ENCODE results near the gene LRRC59. TPM values are rescaled to one million over a fixed set of nuclear protein-coding genes. Genes with fewer than 3 reads are reported as not detected.

LRRC59 gene
- total RNA-seq, 1 experiment from 2014 or later = 106 TPM

- H3K79me2 ChIP-seq (ENCODE audit: insufficient read depth, low read length) = no peaks in the 10 kb centered on the region
- no peak overlapping the region for H3K4me3 Mint-ChIP-seq
- H3K4me1 Mint-ChIP-seq = peaks cover 14 to 17% of the 10 kb centered on the region in 2 experiments
- H3K36me3 Mint-ChIP-seq (ENCODE audit: insufficient read depth in 1 of 3, low read depth in 3 of 3) = peaks cover 16 to 44% (median 41%) of the 10 kb centered on the region in 3 experiments; a peak in 6 of 7 replicates
- no peak for DNase-seq
- no peak overlapping the region for H3K4ac ChIP-seq (ENCODE audit: low read depth, low read length)
- H2AK5ac ChIP-seq (ENCODE audit: insufficient read length, low read length) = no peak overlapping the region
- H4K8ac ChIP-seq (replicated peaks; ENCODE audit: insufficient read length, low read depth, low read length) = no peak overlapping the region
- H3K27me3 ChIP-seq (ENCODE audit: insufficient read depth, low read length) = no peaks in the 10 kb centered on the region
- H3K23me2 ChIP-seq (ENCODE audit: insufficient read length, low read depth, low read length, poor library complexity, severe bottlenecking) = no peaks in the 10 kb centered on the region
- H3T11ph ChIP-seq (ENCODE audit: low read length) = no peak overlapping the region
- H2AFZ ChIP-seq (ENCODE audit: low read length) = no peak overlapping the region
- no peak overlapping the region for H3K9ac ChIP-seq (ENCODE audit: extremely low read depth, insufficient read length, low read length)
- 0 out of 7 replicates have a peak overlapping the region, but pooled peaks of 2 of the 3 experiments have one; percentile 9 to 32 for H3K27ac Mint-ChIP-seq
- no peaks in the 10 kb centered on the region for H3K9me3 ChIP-seq (ENCODE audit: control insufficient read depth, low read depth, low read length)
- H3K9me3 Mint-ChIP-seq = no peaks in the 10 kb centered on the region; a peak in 1 of 5 replicates
- H3K27me3 Mint-ChIP-seq (ENCODE audit: low read depth) = no peaks in the 10 kb centered on the region; the same call in 1 of the 2 replicates
- TF ChIP-seq CTCF (conservative IDR thresholded peaks at IDR 0.05) = no peak
- H3K56ac ChIP-seq (ENCODE audit: insufficient read length, low read depth, low read length) = no peak overlapping the region
- H3K18ac ChIP-seq (ENCODE audit: insufficient read length, low read depth, low read length) = no peak overlapping the region
- no CpG with 5 or more reads among the region's 6 CpGs for WGBS (ENCODE audit: extremely low coverage, insufficient read length, low lambda C conversion rate)
- no peak overlapping the region for H4K5ac ChIP-seq (ENCODE audit: insufficient read length, low read depth, low read length)
- H3K79me1 ChIP-seq (ENCODE audit: insufficient read depth, low read depth, low read length, poor library complexity, severe bottlenecking) = no peaks in the 10 kb centered on the region
- H2BK20ac ChIP-seq (ENCODE audit: low read depth, low read length, poor library complexity, severe bottlenecking) = no peak overlapping the region
- no peak overlapping the region for H2BK5ac ChIP-seq (ENCODE audit: insufficient read length, low read length)
- H3K4me1 ChIP-seq (ENCODE audit: insufficient read depth, low read length) = peaks cover 2% of the 10 kb centered on the region; the same call in 1 of the 2 replicates
- H3K27ac ChIP-seq (ENCODE audit: insufficient read length, low read depth, low read length) = no peak overlapping the region
- H2BK120ac ChIP-seq (ENCODE audit: low read depth, low read length, poor library complexity, severe bottlenecking) = no peak overlapping the region
- H3K14ac ChIP-seq (ENCODE audit: insufficient read depth, low read length) = no peak overlapping the region
- H2BK12ac ChIP-seq (ENCODE audit: insufficient read length, low read depth, low read length) = no peak overlapping the region
- H4K91ac ChIP-seq (ENCODE audit: insufficient read length, low read depth, low read length) = no peak overlapping the region
- H3K23ac ChIP-seq (ENCODE audit: insufficient read length, low read depth, low read length) = no peak overlapping the region
- no peak overlapping the region for H2BK15ac ChIP-seq (ENCODE audit: low read depth, low read length)
- no peaks in the 10 kb centered on the region for H4K20me1 ChIP-seq (ENCODE audit: control insufficient read depth, insufficient read depth, insufficient read length)
- H3K4me2 ChIP-seq (ENCODE audit: insufficient read depth, insufficient read length, low read length) = no peak overlapping the region
Observed at GRCh38 chr17:50352072-50352692, 45.1 kb downstream of the LRRC59 start.
